PC-9 (cell line): ENCODE results near the gene FBXW7. TPM values are rescaled to one million over a fixed set of nuclear protein-coding genes. Genes with fewer than 3 reads are reported as not detected.

Source experiments
- BruUV-seq: library from RNA; stranded (reverse); fragments of 400-500 nt; replicated peaks from 2 replicates; lab custom pipeline; 2021; lab: Mats Ljungman, UMichigan
- CTCF ChIA-PET: fragments of 300-600 bp; sonication (Branson Sonifier 250); formaldehyde crosslinking; loops from one replicate; lab custom pipeline; 2022; ENCODE audit warnings: antibody characterized with exemption; lab: Charles Lee
- POLR2A ChIA-PET: fragments of 300-600 bp; sonication (Branson Sonifier 250); formaldehyde crosslinking; loops from one replicate; lab custom pipeline; 2022; ENCODE audit warnings: antibody characterized with exemption; ENCODE audit not compliant: unreplicated experiment; lab: Charles Lee
- DNase-seq, 2 experiments: peaks; one replicate each; pipeline versions ENCODE4 v3.0.0 to v3.0.0-alpha.2; 2015 to 2022; ENCODE audit warnings: mixed read lengths in 1 of 2
- H2AFZ ChIP-seq: fragments of 200-600 bp; sonication (generic); 2 replicates; pipeline ENCODE4 v1.8.1; 2017; ENCODE audit warnings: antibody characterized with exemption
- H3F3A ChIP-seq: fragments of 200-600 bp; sonication (generic); 2 replicates; pipeline ENCODE4 v1.8.1; 2017; ENCODE audit warnings: antibody characterized with exemption, mild to moderate bottlenecking, low read depth; ENCODE audit not compliant: insufficient read depth
- H3K27ac ChIP-seq: fragments of 200-600 bp; sonication (generic); 2 replicates; pipeline ENCODE4 v1.6.1; 2016; ENCODE audit warnings: mixed run types
- H3K27me3 ChIP-seq: fragments of 200-600 bp; sonication (generic); 2 replicates; pipeline ENCODE4 v1.6.1; 2016; ENCODE audit warnings: low read depth, mixed run types; ENCODE audit not compliant: insufficient read depth
- H3K36me3 ChIP-seq: fragments of 200-600 bp; sonication (generic); 2 replicates; pipeline ENCODE4 v1.6.1; 2016; ENCODE audit warnings: low read depth, mixed run types
- H3K4me1 ChIP-seq: fragments of 200-600 bp; sonication (generic); replicated peaks from 2 replicates; pipeline ENCODE4 v1.6.1; 2016; ENCODE audit warnings: mixed run types; ENCODE audit not compliant: insufficient read depth
- H3K4me2 ChIP-seq: fragments of 200-600 bp; sonication (generic); 2 replicates; pipeline ENCODE4 v1.6.1; 2017; ENCODE audit warnings: mixed run types
- H3K4me3 ChIP-seq: fragments of 200-600 bp; sonication (generic); 2 replicates; pipeline ENCODE4 v1.6.1; 2016; ENCODE audit warnings: mixed run types
- H3K79me2 ChIP-seq: fragments of 200-600 bp; sonication (generic); 2 replicates; pipeline ENCODE4 v1.6.1; 2017; ENCODE audit warnings: low read depth, mixed run types
- H3K9me2 ChIP-seq: fragments of 200-600 bp; sonication (generic); 2 replicates; pipeline ENCODE4 v1.8.1; 2017; ENCODE audit warnings: mild to moderate bottlenecking; ENCODE audit not compliant: insufficient read depth
- H3K9me3 ChIP-seq: fragments of 200-600 bp; sonication (generic); 2 replicates; pipeline ENCODE4 v1.8.1; 2016; ENCODE audit warnings: low read depth; ENCODE audit not compliant: insufficient read depth
- H4K20me1 ChIP-seq: fragments of 200-600 bp; sonication (generic); 2 replicates; pipeline ENCODE4 v1.8.1; 2017; ENCODE audit not compliant: insufficient read depth
- CTCF ChIP-seq: fragments of 200-600 bp; sonication (generic); conservative IDR thresholded peaks from 2 replicates; pipeline ENCODE4 v1.6.1; 2017; ENCODE audit warnings: mixed run types, antibody characterized with exemption, mild to moderate bottlenecking, moderate library complexity
- EZH2 ChIP-seq: fragments of 200-600 bp; sonication (generic); IDR thresholded peaks from 2 replicates; pipeline ENCODE4 v1.8.0; 2017; ENCODE audit warnings: antibody characterized with exemption, low read depth
- intact Hi-C: fragments of 100-400 bp; cut with micrococcal nuclease; formaldehyde crosslinking; loops from one replicate; pipeline ENCODE4 v1.10.0; 2022; ENCODE audit not compliant: unreplicated experiment
- total RNA-seq: library from RNA; stranded (reverse); gene quantifications from 2 replicates; pipeline ENCODE4 v1.2.3, GENCODE V29; 2021

FBXW7 gene
- total RNA-seq, 1 experiment from 2014 or later: 30.2 TPM

GRCh38 chr4:152514356-152514755 is 21.5 kb downstream of the FBXW7 start:
- POLR2A ChIA-PET: interaction anchor here (0.7 to 1.0 kb wide), 2 partner anchors 13 to 64 kb away, joined by 4 to 7 read pairs; no protein-coding TSS in a partner anchor
- CTCF ChIA-PET: interaction anchor here (1.1 kb wide), 1 partner anchor 13 kb away, joined by 3 read pairs; no protein-coding TSS in a partner anchor

GRCh38 chr4:152513078-152513477 is 22.8 kb downstream of the FBXW7 start:
- Histone ChIP-seq H4K20me1 (no peaks in the 10 kb centered on the region), H3K27me3 (no peaks in the 10 kb centered on the region), H3K27ac (no peak overlapping the region), H3K9me3 (no peaks in the 10 kb centered on the region), H3F3A (0 out of 2 replicates have a peak, but pooled peaks cover 4% of the 10 kb centered on the region), H2AFZ (no peak overlapping the region), H3K4me3 (no peak overlapping the region), H3K9me2 (no peaks in the 10 kb centered on the region), H3K79me2 (peaks cover 52% of the 10 kb centered on the region), H3K4me1 (no peaks in the 10 kb centered on the region), H3K4me2 (no peak overlapping the region), H3K36me3 (no peaks in the 10 kb centered on the region)
- ChIA-PET CTCF (no interaction called here), POLR2A (no interaction called here)
- BruUV-seq: no TSS peak
- TF ChIP-seq EZH2: no peak
- no peak for TF ChIP-seq CTCF
- intact Hi-C loops: no loop called here
- no peak for DNase-seq

More at GRCh38 chr4:152514356-152514755, 21.5 kb downstream of the FBXW7 start:
- BruUV-seq: no TSS peak
- intact Hi-C loops: no loop called here
- no peaks in the 10 kb centered on the region for H3K9me2 ChIP-seq
- H3K4me2 ChIP-seq: no peak overlapping the region
- H4K20me1 ChIP-seq: 0 out of 2 replicates have a peak, but pooled peaks cover 2% of the 10 kb centered on the region
- H2AFZ ChIP-seq: no peak overlapping the region
- TF ChIP-seq CTCF (no peak), EZH2 (no peak)
- no peak overlapping the region for H3K27ac ChIP-seq
- no peaks in the 10 kb centered on the region for H3K9me3 ChIP-seq
- no peak overlapping the region for H3K4me3 ChIP-seq
- no peaks in the 10 kb centered on the region for H3K27me3 ChIP-seq
- H3K36me3 ChIP-seq: no peaks in the 10 kb centered on the region
- peaks cover 55% of the 10 kb centered on the region for H3K79me2 ChIP-seq
- H3K4me1 ChIP-seq: no peaks in the 10 kb centered on the region
- DNase-seq: no peak
- no peaks in the 10 kb centered on the region for H3F3A ChIP-seq

- ChIA-PET CTCF (no interaction called here), POLR2A (no interaction called here)
- H3K4me3 ChIP-seq: no peak overlapping the region
- no peak overlapping the region for H3K4me2 ChIP-seq
- no peaks in the 10 kb centered on the region for H3K9me3 ChIP-seq
- no peak overlapping the region for H3K27ac ChIP-seq
- no peaks in the 10 kb centered on the region for H4K20me1 ChIP-seq
- H2AFZ ChIP-seq: no peak overlapping the region
- H3F3A ChIP-seq: 0 out of 2 replicates have a peak, but pooled peaks cover 4% of the 10 kb centered on the region
- no peak for DNase-seq
- no peaks in the 10 kb centered on the region for H3K27me3 ChIP-seq
- no peaks in the 10 kb centered on the region for H3K36me3 ChIP-seq
- no peak for TF ChIP-seq CTCF
- TF ChIP-seq EZH2: no peak
- no peaks in the 10 kb centered on the region for H3K9me2 ChIP-seq
- intact Hi-C loops: no loop called here
- peaks cover 53% of the 10 kb centered on the region for H3K79me2 ChIP-seq
- H3K4me1 ChIP-seq: no peaks in the 10 kb centered on the region
- BruUV-seq: no TSS peak
Measured at GRCh38 chr4:152512483-152512882, 23.4 kb downstream of the FBXW7 start.
